Stimulated activated CD8-positive, alpha-beta memory T cell treated with anti-CD3 and anti-CD28 coated beads, Interleukin-12 subunit alpha, Interleukin-12 subunit beta, amount 100 ng/mL, for 24 hours (primary cell): ENCODE data around the gene PATJ.
"Not testable (repeated sequence)": the region's sequence is repeated elsewhere in the genome, so short reads cannot be mapped to it uniquely, and the experiment has no call there.

Experiments
- DNase-seq: peaks from one replicate; pipeline ENCODE4 v3.0.0-alpha.2; 2020; ENCODE audit errors: extremely low read depth

The PATJ gene

GRCh38 chr1:62100442-62100841 is 358.2 kb downstream of the PATJ start:
- DNase-seq, result no peak

- DNase-seq, result no peak
Measured at GRCh38 chr1:62103846-62104245, 361.6 kb downstream of the PATJ start.

- DNase-seq, result no peak
Measured at GRCh38 chr1:62107923-62108322, 365.6 kb downstream of the PATJ start.

DNA sequence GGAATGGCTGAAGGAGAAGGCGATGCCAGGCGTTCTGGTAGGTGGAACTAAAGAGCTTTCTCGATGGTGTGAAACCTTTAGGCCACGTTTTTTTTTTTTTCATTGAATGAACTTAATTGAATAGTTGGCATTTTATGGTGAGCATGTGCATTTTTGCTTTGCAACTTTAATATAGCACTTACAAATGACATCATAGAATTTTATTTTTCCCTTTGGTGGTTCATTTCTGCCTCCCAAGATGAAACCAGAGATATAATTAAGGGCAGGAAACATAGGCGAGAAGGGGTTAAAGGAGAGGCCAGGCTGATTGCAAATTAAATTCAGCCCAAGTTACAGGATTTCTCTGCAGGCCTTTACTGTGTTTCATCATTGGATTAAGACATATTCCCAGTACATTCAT is 366.8 kb downstream of the PATJ start:
- DNase-seq, result no peak

GRCh38 chr1:62110198-62110817 is 368.0 kb downstream of the PATJ start:
- no peak for DNase-seq

DNA sequence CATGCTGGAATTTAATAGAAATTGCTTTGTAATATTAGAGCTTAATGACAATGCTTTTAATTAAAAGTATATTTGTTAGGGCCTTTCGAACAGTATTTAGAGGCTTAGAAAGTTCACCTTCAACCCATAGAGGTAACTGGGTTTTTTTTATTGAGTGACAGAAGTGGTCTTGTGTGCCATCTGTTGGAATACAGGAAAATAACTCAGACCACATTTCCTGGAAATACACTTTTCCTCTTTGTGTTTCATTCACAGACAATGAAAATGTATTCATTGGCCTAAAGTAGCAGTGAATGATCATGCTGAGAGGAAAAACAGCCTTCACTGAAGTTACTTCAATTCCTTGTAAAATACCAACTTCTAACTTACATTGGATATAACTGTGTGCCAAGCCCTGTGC is 368.8 kb downstream of the PATJ start:
- no peak for DNase-seq

DNA sequence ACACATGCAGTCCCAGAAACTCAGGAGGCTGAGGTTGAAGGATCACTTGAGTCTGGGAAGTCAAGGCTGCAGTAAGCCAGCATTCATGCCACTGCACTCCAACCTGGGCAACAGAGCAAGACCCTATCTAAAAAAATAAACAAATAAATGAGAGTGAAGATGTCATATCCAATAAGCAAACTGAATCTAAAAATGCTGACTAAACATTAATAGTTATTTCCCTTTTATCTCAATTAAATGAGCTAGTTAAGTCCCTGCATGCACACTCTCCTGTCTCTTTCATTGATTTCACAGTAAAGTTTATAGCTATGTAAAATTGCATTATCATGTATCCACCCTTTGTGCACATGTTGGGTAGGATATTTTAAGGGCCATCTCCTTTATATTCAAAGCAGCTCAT is 371.2 kb downstream of the PATJ start:
- no peak for DNase-seq

DNA sequence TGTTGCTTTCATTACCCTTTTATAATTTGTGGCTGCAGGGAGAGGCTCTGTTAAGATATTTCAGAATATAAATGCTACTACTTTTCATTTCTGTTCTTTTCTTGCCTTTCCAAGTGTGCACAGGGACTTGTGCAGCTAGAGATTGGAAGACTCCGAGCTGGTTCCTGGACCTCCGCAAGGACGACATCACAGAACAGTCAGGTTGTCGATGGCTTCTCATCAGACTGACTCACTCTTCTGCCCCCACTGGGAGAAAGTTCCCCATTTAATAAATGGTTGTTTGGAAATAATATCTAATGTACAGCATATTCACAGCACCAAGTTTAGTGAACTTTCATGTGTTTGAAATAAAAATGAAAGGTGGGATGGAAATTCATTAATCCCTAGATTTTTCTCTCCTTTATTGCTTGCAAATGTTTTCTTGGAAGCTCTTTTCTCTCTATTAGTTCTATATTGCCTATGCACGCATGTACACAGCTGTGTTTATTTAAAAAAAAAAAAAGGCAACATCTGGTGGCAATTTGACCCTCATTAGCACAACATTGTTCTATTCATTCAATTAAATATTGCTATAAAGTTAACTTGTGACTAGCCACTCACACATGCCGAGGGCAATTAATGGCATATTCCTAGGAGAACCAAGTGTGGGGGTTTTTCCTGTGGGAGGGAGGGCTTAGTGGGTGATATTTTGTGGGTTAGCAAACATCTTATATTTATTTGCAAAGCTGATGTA is 374.9 kb downstream of the PATJ start:
- no peak for DNase-seq

DNA sequence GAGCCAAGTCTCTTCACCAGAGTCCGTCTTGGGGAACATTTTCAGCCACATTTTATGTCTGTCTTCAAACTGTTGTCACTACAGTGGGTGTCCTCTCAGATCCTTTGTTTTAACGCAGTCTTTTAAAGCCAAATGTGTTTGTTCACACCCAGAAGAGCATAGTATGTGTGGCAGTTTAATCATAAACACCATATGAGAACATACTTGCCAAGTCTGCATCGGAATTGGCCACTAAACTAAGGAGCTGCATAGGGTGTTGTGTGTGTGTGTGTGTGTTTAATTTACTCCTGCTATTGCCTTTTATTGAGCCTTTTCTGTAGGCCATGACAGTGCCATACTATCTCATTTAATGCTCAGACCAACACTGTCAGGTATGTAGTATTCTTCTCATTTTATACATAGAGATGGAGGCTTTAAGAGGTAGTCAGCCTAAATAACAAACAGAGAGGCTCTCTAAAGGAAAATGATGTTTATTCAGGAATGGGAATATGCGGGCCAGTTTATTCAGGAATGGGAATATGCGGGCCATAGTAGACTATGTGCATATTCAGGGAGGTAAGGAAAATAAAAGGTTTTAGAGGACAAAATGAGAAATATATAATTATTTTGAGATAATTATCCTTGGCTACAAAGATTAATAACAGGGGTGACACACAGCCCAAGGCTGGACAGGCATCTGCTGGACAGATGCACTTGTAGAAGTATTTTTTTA is 384.5 kb downstream of the PATJ start:
- DNase-seq, result no peak

- DNase-seq, result no peak
Measured at GRCh38 chr1:62128745-62129144, 386.5 kb downstream of the PATJ start.

DNA sequence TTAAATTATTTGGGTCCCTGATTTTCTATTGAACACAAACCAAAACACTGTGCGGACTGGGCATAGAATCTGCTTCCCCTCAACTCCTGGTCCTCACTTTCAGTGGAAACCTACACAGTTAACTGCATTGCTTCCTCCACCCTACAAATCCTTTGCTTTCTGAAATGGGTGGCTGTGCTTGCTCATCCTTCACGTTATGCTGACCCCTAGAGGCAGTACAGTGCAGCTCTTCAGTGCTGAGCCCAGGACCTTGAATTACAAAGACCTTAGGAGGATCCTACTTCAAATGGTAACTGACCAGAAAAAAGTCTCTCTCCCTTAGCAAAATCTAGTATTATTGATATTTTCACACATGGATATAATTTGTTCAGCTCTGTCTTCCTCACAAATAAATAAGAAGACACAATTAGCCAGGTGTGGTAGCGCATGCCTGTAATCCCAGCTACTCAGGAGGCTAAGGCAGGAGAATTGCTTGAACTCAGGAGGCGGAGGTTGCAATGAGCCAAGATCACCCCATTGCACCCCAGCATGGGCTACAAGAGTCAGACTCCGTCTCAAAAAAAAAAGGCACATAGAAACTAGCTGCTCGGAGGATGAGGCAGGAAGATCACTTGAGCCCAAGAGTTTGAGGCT is 388.9 kb downstream of the PATJ start:
- no peak for DNase-seq

GRCh38 chr1:62138029-62138428 is 395.7 kb downstream of the PATJ start:
- no peak for DNase-seq

DNA sequence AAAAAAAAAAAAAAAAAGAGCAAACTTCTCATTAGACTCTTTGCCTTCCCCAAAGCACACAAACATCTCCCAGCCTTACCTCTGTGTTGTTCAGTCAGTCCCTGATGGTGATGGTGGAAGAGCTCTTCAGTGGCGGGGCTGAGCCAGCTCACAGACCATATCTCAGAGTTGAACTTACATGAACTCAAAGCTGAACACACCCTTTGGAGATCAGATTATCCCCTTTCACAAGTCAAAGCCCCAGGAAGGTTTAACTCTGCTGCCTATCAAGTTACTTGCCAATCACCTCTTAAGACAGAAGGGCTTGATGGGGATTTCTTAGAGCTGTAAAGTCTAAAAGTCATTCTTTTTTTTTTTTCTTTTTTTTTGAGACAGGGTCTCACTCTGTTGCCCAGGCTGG is 397.1 kb downstream of the PATJ start:
- DNase-seq, result no peak

DNA sequence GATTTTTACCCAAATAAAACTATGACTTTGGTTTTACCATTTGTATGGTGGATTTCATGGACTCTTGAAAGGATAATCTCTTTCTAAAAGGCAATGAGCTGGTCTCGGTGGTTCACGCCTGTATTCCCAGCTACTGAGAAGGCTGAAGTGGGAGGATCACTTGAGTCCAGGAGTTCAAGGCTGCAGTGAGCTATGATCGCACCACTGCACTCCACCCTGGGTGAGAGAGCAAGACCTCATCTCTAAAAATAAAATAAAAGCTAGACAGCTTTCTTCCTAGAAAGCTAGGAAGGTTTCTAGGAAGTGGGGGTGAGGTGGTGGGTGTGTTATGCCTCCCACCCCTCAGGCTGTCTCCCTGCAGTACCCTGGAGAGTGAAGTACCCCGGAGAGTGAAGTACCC is 398.4 kb downstream of the PATJ start:
- DNase-seq, result no peak

DNA sequence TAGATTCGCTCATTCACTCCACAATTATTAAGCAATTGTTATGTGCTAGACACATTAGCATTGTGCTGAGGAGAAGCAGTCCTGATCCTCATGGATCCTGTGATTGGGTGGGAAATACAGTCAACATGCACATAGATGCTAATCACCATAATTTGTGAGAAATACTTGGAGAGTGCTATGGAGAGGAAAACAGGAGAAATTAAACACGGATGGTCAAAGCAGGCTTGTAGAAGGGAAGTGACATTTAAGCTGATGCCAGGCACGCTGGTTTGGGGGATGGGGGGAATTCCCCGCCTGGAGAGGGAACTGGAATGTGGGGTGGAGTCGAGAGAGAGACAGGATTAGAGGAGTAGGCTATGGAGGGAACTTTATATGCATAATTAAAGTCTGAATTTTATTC is 400.2 kb downstream of the PATJ start:
- DNase-seq, result no peak

DNA sequence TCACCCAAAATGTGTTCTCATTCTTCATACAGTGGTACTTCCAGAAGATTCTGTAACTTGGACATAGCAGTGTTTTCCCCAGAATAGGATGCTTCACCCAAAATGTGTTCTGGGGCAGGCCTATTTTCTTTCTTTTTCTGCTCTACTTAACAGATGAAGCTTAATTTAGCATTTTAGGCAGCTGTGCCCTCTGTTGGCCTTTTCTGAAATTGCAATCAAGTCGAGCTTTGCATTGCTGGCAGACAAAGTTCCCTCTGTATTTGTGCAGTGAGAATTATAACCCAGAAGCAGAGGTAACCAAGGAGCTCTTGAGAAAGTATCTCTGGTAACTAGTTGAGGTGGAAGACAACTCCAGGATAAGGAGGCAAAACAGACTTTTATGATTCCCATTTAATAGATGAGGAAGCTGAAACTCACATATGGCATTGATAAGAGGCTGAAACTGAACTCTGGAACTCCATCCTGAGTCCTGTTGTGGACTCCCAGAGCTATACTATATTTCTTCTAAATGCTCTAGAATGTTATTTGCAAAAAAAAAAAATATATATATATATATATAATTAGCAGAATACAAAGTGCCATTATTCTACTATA is 402.1 kb downstream of the PATJ start:
- DNase-seq, result no peak

DNA sequence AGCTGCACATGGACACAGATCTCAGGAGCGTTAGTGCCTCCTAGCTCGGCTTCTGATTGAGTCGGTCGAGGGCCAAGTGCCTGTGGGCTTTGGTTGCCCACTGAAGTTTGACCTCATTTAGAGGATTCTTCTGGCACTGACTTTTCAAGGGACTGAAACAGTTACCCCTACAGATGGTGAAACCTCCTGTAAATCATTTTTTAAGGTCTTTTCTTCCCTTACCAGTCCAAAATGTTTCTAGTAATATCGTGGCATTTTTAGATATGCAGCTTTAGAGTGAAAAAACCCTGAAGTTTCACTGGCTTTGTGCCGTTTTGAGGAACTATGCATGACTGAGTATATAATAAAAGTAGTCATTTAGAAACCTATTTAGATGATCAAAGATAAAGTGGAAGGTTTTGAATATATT is 417.7 kb downstream of the PATJ start:
- no peak for DNase-seq

DNA sequence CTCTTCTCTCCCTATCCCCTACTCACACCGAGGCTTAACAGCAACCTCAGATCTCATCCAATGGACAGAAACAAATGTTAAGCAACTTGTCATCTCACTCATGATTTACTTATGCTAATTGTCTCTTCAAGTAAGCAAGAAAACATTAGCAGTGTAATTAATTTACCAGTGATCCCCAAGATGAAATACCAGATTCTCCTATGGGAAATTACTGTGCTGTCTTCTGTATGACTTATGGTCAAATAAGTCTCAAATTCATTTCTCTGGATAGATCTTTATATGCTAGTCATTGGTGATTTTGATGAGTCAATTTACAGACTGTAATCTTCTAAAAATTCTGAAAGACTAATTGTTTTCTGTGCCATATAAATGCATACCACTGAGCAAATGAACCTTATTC is 419.4 kb downstream of the PATJ start:
- DNase-seq, result no peak

DNA sequence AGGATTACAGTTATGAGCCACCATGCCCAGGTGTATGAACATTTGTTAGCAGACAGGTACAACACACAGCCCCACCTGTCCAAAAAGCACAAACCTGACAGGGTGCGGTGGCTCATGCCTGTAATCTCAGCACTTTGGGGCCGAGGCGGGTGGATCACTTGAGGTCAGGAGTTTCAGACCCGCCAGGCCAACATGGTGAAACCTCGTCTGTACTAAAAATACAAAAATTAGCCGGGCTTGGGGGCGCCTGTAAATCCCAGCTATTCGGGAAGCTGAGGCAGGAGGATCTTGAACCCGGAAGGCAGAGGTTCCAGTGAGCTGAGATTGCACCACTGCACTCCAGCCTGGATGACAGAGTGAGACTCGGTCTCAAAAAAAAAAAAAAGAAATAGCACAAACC is 428.1 kb downstream of the PATJ start:
- DNase-seq, result not testable (repeated sequence)

DNA sequence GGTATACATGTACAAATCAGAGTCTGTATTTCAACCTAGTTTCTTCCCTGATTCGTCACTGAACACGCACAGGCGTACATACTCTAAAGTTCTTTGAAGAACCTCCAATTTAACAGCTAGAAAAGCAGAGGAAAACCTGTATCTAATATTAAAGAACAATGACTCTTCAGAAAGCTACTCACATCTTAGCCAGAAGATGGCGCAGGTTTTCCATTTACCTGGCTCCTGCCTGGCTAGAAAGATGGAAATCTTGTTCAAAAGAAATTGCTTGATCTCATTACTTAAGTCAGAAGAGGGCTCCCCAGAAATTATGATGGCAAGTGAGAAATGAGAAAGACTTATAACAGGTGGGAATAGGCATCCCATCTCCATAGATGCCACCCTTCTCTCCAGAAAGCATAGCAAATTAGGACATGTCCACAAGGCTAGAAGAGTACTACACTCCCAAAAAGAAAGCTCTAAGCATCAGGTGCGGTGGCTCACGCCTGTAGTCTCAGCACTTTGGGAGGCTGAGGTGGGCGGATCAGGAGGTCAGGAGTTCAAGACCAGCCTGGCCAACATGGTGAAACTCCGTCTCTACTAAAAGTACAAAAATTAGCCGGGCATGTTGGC is 433.4 kb downstream of the PATJ start:
- DNase-seq, result no peak

DNA sequence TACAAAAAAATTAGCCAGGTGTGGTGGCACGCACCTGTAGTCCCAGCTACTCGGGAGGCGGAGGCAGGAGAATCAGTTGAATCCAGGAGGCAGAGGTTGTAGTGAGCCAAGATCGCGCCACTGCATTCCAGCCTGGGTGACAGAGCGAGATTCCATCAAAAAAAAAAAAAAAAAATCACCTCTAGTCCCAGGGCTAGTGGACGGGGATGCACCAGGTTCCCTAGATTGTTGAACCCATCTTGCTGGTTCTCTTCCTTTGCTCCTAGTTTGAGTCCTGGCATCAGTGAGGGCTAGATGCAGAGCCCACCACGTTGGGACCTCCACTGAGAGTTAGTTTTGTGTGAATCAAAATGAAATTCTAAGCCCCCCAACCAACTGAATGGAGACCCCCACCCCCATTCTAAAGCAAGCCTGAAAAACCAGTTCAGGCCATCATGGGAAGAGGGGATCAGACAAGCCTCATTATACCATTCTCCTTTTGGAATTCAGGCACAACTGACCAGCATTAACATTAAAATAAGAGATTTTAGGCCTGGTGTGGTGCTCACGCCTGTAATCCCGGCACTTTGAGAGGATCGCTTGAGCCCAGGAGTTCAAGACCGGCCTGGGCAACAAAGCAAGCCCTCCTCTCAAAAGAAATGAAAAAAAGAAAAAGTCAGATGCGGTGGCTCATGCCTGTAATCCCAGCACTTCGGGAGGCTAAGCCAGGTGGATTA is 434.5 kb downstream of the PATJ start:
- no peak for DNase-seq
